HG03439 (cell line): Measurements from ENCODE around the gene SPAG17.

Source experiments
- ATAC-seq: cut with Tn5 transposase; IDR thresholded peaks from one replicate; pipeline ENCODE4 v1.9.1; 2021; ENCODE audit warnings: mild to moderate bottlenecking, moderate library complexity; ENCODE audit not compliant: unreplicated experiment

The SPAG17 gene

DNA sequence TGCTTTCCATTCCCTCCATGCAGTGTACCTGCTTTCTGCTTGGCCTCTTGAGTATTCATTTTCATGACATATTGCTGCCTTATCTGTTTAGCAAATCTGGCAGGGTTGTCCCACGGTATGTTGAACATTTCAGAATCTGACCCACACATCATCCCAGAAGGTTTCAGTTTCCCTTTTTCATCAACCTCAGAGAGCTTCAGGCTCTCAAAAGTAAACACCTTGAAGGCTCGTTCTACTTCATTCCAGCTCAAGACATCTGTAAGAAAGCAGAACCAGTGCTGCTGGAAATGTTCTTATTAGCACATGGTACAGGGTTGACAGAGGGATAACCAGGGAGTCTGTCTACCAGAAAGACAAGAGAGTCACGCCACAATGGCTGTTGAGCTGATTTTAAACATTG, 103.6 kb downstream of the SPAG17 start:
- ATAC-seq = no peak

DNA sequence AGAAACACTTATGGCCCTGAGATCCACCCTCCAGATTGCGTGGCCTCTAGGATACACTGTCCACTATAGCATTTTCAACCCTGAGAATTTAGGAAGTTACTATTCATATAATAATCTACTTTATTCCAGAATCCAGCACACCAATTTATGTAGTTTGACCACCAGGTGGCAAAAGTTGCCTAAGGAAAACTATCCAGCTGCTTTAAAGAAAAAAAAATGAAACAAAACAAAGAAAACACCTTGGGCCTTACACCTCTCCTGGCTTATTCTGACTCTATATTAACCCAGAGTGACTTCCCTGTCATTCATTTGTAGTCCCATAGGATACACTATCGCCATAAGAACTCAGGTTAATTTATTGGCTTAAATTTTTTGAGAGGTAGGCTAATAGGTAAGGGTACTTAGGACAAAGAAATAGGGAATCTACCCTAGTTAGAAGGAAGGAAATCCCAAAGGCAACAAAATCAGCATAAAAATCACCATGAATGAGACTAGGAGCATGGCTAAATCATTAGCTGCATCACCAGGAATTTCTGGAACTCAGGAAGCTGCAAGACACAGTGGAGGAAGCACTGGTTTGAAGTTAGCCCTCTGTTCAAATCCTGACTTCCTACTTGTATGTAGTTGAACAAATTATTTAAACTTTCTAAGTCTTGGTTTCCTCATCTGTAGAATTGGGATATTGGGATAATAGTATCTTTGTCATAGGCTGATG, 107.5 kb downstream of the SPAG17 start:
- ATAC-seq = no peak

DNA sequence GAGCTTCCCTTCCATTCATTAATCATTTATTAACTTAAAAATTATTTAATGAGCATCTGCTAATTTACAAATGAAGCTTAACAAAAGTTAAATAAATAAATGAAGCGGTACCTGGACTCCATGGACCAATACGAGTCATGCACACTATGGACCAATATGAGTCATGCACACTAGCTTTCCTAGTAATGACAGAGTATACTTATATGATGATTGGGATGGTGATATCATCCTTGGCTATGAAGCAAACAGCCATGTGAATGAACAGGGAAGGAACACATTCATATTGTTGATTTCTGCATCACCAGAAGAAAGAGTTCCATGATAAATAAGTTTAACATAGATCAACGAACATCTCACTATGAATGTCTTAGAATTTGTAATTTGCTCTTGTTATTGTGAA, 109.9 kb downstream of the SPAG17 start:
- ATAC-seq = no peak

- no peak for ATAC-seq
These were observed 111.2 kb downstream of the SPAG17 start for GRCh38 chr1:118073648-118074435.

- no peak for ATAC-seq
These were observed 135.0 kb downstream of the SPAG17 start for GRCh38 chr1:118049981-118050380.

DNA sequence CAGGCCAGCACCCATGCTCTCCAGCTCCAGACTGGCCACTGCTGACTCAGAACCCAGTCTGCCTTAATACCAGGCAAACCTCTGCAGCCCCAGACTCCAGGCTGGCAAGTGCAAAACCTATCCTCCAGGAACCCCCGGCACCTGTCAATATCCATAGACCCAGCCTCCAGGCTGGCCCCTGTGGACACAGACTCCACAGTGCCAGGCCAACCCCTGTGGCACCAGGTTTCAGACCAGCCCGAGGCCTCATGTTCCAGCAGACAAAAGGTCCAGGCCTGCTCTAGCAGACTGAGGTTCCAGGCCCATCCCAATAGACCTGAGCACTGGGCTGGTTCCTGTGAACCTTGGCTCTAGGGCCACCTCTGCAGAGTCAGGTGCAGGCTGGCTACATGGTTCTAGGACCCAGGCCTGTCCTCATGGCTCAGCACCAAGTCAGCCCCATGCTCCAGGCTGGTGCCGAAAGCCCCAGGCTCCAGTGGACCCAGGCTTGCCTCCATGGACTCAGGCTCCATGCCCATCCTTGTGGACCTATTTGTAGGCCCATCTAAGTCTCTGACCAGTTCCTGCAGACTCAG, 137.3 kb downstream of the SPAG17 start:
- no peak for ATAC-seq

DNA sequence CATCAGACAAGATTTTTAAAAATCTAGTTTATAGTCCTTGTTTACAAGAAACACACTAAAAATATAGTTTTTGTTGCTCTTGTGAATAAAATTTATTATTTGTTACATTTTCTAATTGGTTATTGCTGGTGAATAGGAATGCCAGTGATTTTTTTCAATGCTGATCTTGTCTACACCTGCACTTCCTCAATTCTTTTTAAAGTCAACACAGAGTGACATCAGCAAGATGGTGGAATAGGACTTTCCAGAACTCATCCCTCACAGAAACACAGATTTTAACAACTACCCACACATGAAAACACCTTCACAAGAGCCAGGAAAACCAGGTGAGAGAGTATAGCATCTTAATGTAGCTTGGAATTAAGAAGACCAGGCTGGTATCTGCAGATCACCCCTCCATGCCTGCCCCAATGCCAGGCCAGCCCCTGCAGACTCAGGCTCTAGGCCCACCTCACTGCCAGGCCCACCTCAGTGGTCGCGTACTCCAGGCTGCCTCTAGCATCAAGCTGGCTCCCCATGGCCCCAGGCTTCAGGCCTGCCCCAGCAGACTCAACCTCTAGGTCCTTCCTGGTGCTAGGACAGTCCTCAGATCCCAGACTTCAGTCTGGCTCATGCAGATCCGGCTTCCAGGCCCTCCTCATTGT, 137.9 kb downstream of the SPAG17 start:
- no peak for ATAC-seq

DNA sequence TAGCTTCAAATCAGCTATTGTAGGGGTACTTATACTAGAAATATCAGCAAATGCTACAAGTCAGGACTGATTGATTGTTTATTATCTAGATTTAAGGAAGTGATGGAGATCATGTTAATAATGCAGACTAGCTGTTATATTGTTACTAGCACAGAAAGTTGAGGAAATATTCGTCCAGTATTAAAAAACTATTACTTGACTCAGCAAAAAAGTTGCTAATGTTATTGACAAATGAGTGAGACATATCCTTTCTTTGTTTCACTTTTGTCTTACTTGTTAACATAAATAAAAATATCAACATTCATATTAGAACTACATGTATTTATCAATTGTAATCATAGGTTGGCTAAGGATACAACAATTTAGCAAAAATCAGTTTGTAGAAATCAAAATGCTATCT, 141.4 kb downstream of the SPAG17 start:
- no peak for ATAC-seq

- ATAC-seq = no peak
These were observed 142.5 kb downstream of the SPAG17 start for GRCh38 chr1:118042501-118042900.

GRCh38 chr1:118039170-118039569, 145.9 kb downstream of the SPAG17 start:
- no peak for ATAC-seq

- ATAC-seq = no peak
These were observed 152.1 kb downstream of the SPAG17 start for GRCh38 chr1:118032883-118033282.

- ATAC-seq = no peak
These were observed 156.8 kb downstream of the SPAG17 start for GRCh38 chr1:118028267-118028666.

DNA sequence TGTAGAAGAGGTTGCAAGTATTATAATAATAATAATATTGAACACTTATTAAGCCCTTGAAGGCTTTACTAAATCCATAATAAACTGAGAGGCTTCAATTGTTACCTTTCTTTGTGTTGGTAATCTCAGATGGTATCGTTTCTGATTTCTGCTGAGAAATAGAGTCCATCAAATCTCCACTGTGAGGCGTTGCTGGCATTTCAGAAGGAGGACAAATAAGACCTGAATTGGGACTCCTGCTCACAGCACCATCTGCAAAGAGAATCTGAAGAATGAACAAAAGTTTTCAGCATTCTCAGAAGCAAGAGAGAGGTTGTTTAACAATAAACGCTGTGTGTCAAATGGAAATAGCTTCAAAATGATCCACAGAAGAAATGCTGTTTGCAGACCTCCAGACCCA, 161.8 kb downstream of the SPAG17 start:
- no peak for ATAC-seq

DNA sequence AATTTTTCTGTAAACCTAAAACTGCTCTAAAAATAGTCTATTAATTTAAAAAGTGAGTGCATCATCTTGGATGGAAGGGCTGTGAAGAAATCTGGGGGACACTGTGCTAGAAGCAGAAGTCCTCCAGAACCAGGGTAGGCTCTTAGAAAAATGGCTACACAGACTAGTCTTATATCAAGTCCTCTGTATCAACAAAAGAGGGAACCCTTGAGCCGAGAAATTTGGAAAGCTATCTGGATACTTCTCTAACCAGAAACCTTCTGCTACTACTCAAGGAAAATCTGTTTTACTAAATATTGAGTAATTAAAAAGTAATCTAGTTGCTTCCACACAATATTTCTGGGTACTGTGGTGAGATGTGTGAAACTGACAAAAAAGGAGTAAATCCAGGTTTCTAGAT, 163.4 kb downstream of the SPAG17 start:
- ATAC-seq = no peak

GRCh38 chr1:118018060-118018459, 167.0 kb downstream of the SPAG17 start:
- no peak for ATAC-seq

- ATAC-seq = no peak
These were observed 171.1 kb downstream of the SPAG17 start for GRCh38 chr1:118013938-118014337.

DNA sequence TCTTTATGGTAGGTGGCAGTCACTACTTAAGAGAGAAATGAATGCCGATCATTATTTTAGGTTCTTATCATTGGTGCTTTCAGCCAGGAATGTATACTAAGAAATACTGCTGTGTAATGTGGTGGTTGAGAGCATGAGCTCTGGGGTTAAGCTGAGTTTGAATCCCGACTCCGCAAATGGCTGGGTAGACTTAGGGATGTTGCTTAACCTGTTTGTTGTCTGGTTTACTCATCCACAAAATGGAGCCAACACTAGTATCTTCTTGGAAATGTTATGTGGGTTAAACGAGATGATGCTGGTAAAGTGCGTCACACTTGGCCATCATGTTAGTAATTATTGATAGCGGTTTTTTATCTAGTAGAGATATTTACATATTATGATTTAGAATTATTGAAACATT, 171.7 kb downstream of the SPAG17 start:
- no peak for ATAC-seq

DNA sequence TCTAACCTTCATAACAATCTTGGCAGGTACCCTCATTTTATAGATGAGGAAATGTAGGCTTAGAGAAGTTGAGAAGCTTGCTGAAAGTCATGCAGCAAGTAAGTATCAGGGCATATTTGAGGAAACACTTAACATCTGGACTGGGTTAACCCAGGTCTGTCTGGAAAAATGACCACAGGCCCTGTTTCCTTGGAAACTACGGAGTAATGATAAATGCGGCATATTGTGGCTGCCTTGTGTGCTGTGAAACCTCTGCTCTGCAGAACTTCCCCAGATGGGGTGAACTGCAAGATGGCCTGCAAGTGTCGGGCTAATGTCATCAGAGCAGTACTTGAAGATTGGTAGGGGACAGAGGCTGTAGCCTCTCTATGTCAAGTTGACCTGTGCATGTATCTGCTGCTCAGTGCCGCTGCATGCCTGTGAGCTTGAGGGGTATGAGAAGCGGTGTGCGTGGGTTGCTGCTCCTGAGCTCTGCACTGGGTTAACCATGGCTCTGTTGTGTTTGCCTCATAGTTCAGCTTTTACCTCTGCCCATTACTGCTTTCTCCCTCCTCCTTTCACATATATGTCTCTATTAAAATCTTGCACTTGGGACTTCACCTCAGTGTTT, 172.4 kb downstream of the SPAG17 start:
- ATAC-seq = no peak

DNA sequence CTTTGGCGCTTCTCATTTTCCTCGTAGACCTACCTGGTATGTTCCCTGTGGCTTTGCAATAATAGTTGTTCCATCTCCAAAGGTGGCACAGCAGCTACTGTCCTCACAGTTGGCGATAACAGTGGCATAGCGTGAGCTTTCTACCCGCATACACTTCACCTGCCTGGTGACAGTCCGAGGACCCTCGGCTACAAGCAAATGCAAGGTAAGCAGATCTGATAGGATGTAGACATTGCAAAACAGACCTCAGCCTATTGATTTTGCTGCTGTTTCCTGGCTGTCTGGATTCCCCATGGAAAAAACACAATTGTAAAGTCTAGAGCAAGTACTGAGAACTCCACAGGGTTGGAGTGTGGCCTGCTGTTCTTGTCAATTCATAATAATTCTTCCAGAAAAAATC, 177.0 kb downstream of the SPAG17 start:
- no peak for ATAC-seq

DNA sequence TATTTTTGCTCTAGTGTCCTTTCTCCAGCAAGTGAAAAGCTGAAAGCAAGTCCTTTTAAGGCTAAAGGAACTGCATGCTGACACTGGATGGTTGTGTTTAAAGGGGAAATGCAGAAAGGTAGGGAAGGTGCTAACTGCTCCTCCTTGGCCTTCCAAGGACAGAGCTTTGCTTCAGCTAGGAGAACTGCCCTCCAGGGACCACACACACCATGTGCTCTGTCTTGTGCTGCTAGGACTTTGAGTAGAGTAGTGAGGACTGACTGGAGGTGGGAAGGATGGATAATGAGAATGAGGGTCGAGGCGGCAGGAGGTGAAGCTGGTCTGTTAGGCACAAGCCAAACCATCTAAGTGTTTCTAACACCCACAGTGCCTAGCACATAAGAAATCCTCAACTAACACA, 177.6 kb downstream of the SPAG17 start:
- ATAC-seq = no peak

DNA sequence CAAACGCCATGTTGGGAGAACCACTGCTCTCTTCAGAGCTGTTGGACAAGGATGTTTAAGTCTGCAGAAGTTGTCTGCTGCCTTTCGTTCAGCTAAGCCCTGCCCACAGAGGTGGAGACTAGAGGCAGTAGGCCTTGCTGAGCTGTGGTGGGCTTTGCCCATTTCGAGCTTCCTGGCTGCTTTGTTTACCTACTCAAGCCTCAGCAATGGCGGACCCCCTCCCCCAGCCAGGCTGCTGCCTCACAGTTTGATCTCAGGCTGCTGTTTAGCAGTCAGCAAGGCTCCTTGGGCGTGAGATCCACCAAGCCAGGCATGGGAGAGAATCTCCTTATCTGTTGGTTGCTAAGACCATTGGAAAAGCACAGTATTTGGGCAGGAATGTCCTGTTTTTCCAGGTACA, 180.7 kb downstream of the SPAG17 start:
- no peak for ATAC-seq
